Activated T-cell treated with anti-CD3 and anti-CD28 coated beads for 1 hour (primary cell): ENCODE data around the gene MRPS9.
A peak's percentile ranks its signal among the peaks of the same experiment; 100 is the strongest.

Experiments used
- DNase-seq: peaks from one replicate; pipeline ENCODE4 v3.0.0-alpha.2; 2020; ENCODE audit warnings: low read depth

The MRPS9 gene

DNA sequence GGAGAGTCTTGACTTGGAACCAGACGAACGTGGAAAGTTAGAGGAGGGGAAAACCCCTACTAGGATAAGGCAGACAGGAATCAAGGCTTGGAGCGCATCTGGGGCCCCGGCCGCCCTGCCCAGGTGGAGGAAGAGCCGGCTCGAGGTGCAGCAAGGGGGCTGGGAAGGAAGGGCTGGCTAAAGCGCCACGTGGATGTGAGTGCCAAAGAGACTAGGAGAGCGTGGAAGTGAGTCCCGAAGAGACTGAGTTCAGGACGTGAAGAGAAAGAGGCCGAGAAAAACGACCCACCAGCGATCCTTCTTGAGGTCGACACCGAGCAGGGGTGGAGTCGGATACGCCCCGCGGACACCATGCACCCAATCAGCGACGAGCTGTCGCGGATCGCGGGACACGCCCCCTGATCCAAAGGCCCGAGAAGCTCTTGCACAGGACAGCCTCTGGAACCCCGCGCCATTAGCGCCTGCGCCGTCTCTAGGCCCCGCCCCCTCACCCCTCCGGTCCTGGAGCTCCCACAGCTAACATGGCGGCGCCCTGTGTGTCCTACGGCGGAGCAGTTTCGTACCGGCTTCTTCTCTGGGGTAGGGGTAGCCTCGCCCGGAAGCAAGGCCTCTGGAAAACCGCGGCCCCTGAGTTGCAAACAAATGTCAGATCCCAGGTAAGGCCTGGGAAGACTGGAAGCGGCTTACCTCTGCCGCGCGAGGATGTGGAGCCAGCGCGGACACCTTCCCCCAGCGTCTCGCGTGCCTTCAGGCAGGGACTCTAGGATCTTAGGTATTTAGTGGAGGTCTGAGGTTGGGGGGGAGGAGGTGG lies at the start of gene MRPS9:
Gene MRPS9, plus strand, starts transcription at position 498 of the 811 bp plus-strand sequence. Its CDS starts 24 bp downstream, at position 522.
- peak; percentile 96 for DNase-seq

- no peak for DNase-seq
Measured at GRCh38 chr2:105005181-105005951, 32.5 kb upstream of the MRPS9 start.

DNA sequence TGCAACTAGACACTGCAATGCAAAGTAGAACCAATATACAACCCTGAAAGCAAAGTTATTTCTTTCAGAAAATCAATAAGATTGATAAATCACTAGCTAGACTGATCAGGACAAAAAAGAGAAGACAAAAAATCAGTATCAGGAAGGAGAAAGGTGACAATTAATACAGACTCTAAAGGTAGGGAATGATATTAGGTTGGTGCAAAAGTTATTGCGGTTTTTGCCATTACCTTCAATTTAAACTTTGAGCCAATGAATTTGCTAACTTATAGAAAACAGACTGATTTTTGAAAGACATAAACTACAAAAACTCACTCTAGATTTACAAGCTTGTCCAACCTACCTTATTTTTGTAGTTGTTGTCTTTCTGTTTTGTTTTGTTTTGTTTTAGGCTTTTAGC lies 30.5 kb upstream of the MRPS9 start:
- DNase-seq = no peak

DNA sequence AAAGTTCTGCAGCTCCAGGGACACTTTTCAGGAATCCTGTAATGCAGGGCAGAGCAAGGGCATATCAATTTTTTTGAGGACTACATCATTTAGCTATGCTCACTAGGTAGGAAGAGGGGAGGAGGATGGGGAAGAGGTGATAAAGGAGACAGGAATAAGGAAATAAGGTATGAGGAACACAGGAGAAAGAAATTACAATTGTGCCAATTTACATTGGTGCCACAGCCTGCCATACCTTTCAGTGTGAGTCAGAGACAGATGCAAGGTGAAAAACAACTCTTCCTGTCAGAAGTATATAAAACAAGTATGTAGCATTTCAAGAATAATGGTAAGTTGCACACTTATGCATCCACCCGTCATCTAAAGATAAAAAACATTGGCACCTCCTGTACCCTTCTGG lies 5.4 kb upstream of the MRPS9 start:
- DNase-seq = no peak

- DNase-seq = no peak
Measured at GRCh38 chr2:105034170-105034569, 3.7 kb upstream of the MRPS9 start.

- DNase-seq = no peak
Measured at GRCh38 chr2:105038383-105039061, 653 bp downstream of the MRPS9 start.

DNA sequence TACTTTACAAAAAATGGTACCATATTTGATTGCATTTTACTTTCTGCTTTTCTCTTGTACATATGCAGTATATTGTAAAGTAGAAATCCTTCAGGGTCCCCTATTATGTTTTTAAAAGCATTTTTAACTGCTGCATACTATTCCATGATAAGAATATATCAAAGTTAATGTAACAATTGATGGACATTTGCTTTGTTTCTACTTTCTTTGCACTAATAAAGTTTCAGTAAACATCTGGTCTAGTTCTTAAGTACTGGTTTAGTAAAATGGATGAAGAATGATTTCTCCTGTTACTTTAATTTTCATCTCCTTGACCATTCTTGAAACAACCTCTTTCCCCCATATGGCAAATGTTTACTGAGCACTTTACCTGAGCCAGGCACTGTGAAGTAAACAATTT lies 1.7 kb downstream of the MRPS9 start:
- DNase-seq = no peak

DNA sequence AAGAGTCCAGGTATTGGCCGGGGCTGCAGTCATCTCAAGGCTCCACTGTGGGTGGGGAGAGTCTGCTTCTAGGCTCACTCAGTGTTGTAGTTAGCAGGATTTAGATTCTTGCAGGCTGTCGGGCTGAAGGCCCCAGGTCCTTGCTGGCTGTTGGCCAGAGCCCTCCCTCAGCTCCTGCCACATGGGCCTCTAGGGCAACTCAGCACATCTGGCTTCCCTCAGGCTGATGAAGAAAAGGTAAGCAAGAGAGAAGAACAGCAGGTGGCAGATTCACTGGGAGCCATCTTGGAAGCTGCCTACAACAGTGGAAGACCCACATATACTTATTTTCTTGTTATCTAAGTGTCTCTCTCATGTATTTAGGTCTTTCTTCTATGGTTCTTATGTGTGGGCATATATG lies 4.3 kb downstream of the MRPS9 start:
- no peak for DNase-seq

DNA sequence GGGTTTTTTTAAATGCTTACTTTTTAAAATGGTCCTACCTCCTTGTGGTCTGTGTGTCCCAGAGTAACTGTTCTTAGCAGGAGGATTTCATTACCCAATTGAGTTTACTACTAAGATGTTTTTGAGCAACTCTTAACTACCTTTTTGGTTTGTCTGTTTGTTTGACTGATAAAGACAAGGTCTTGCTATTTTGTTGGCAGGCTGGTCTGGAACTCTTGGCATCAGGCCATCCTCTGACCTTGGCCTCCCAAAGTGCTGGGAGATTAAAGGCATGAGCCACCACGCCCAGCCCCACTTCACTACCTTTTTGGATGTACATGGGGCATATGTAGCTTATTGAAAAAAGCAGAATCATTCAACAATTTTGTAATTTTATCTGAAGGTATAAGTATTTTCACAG lies 14.9 kb downstream of the MRPS9 start:
- DNase-seq = no peak

DNA sequence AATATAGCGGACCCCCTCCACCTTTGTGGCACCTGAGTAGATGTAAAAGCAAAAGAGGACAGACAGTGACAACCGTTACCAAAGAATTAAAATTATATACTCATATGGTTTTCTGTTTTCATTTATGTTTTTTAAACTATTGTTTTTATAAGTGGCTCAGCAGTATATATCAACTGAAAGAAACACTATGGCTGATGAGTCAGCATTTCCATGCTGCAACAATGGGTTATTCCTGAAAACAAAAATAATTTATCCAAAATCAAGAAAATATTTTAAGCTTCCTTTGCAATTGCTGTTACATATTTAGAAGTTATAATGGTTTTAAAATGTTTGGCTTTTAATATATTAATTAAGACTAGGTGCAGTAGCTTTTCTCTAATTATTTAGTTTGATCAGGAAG lies 17.7 kb downstream of the MRPS9 start:
- no peak for DNase-seq

GRCh38 chr2:105056245-105056644 lies 18.4 kb downstream of the MRPS9 start:
- DNase-seq = no peak

GRCh38 chr2:105057005-105057404 lies 19.1 kb downstream of the MRPS9 start:
- DNase-seq = no peak

DNA sequence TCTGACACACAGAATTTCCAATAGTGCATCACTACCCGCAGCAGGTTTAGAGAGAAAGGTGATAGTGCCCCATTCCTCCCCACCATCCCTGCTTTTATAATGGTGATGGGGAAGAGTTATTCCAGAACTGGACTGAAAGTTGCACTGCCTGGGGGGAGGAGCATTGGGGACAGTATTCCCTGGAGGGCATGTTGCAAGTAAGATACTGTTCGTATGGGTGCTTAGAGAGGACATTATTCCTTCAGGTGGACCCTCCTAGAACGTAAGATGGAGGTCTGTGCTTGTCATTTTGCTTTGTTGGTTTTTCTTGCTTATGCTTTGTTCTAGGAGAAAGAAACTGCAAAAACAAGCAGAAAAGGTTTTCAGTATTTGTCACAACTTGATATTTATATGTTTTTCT lies 23.7 kb downstream of the MRPS9 start:
- DNase-seq = no peak

GRCh38 chr2:105062158-105062557 lies 24.3 kb downstream of the MRPS9 start:
- no peak for DNase-seq

DNA sequence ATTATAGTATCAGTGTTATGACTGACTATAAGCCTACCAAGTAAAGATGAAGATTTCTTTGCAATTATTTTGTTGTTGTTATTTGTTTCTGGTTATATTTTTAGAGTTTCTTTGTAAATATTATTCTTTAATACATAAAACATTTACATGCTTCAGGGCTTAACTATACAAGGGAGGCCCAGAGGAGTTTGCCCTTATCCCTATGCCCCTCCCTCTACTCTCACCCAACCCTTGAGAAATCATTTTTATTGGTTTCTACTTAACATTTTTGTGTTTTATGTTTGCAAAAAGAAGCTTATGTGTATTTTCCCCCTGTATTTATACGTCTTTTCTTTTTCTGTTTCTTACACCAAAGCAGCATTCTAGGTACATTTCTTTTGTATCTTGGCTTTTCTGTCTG lies 30.5 kb downstream of the MRPS9 start:
- DNase-seq = no peak

DNA sequence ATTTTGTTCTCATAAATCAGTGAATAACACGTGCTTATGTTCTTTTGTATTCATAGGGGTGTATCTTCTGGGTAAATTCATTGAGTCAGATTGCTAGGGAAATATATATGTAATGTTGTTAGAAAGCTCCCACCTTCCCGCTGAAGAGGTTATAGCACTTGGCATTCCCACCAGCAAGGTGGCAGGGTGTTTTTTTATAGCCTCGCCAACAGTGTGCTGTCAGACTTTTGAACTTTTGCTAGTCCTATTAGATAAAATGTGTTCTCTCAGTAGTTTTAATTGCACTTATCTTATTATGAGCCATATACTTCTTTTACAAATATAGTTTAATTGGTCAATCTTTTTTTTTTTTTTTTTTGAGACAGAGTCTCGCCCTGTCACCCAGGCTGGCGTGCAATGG lies 31.0 kb downstream of the MRPS9 start:
- DNase-seq = no peak

- no peak for DNase-seq
Measured at GRCh38 chr2:105070010-105070865, 32.4 kb downstream of the MRPS9 start.

DNA sequence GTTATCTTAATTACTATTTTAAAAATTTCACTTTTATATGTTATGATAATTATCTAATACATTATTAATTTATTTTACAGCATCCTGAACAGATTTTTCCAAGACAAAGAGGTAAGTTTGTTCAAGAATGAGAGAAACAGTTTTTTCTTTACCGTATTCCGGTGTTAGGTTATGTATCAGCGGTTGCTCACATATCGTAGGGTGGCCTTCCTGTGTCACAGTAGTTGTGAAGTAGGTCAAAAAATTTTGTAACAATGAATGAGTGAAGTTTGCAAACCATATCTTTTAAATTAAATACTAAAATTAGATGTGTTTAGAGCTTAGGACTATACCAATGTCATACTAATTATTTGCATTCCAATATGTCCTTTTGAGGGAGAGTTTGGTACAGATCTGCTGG lies 33.5 kb downstream of the MRPS9 start:
- no peak for DNase-seq

GRCh38 chr2:105072039-105072438 lies 34.2 kb downstream of the MRPS9 start:
- no peak for DNase-seq

DNA sequence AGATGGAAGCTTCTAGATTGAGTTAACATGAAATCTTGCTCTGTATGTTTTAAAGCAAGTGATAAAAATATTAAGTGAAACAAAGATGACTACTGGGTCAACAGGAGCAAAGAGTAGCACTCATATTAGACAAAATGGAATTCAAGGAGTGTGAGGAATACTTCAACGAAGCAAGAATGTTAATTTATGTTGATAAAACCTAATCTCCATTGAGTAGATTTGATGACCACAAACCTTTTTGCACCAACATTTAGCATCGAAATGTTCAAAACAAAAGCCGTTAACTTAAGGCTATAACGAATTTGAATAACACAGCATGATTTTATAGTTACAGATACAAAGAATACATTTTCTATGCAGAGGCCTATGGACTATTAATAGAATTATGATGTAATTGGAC lies 35.7 kb downstream of the MRPS9 start:
- no peak for DNase-seq

- no peak for DNase-seq
Measured at GRCh38 chr2:105076121-105076520, 38.3 kb downstream of the MRPS9 start.

- DNase-seq = no peak
Measured at GRCh38 chr2:105078906-105079495, 41.1 kb downstream of the MRPS9 start.
